ENCODE data around the gene SUCLA2.
"Not testable (repeated sequence)": the region's sequence is repeated elsewhere in the genome, so short reads cannot be mapped to it uniquely, and the experiment has no call there.

Gene SUCLA2

DNA sequence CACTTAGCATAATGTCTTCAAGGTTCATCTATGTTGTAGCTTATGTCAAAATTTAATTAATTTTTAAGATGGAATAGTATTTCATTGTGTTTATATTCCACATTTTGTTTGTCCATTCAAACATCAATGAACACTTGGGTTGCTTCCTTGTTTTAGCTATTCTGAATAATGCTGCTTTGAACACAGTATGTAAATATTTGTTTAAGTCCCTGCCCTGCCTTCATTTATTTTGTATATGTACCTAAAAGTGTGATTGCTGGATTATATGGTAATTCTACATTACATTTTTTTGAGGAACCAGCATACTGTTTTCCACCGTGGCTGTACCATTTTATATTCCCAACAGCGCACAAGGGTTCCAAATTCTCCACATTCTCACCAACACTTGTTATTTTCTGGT lies 17.6 kb upstream of the SUCLA2 start:
- Histone ChIP-seq H3K4me3 (ENCODE audit: low read length) (no peak overlapping the region), H3K4me1 (ENCODE audit: insufficient read depth, low read length) (no peaks in the 10 kb centered on the region), H3K36me3 (ENCODE audit: insufficient read depth, low read depth, low read length) (no peaks in the 10 kb centered on the region), H3K27me3 (ENCODE audit: insufficient read depth, low read length) (no peaks in the 10 kb centered on the region), H3K27ac (ENCODE audit: low read length) (no peak overlapping the region), H3K9ac (ENCODE audit: low read depth, low read length) (no peak overlapping the region), H3K9me3 (ENCODE audit: insufficient read depth, low read depth, low read length) (no peaks in the 10 kb centered on the region)

DNA sequence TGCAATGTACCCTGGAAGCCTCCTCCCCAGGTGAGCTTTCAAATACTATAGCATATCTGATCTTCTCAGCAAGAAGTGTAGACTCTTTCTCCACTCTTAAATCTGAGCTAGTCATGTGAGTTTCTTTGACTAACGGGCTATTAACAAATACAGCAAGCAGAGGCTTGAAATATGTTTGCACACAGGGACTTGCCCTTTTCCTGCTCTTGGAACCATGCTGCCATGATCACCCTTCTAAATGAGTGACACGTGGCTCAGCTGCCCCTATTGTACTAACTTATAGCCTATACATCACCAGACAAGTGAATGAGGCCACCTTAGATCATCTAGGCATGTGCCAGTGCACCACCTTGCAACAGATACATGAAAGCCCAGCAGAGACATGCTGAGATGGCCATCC lies 13.3 kb upstream of the SUCLA2 start:
- Histone ChIP-seq H3K9me3 (ENCODE audit: insufficient read depth, low read depth, low read length) (no peaks in the 10 kb centered on the region), H3K36me3 (ENCODE audit: insufficient read depth, low read depth, low read length) (no peaks in the 10 kb centered on the region), H3K27me3 (ENCODE audit: insufficient read depth, low read length) (no peaks in the 10 kb centered on the region), H3K9ac (ENCODE audit: low read depth, low read length) (no peak overlapping the region), H3K4me3 (ENCODE audit: low read length) (no peak overlapping the region), H3K27ac (ENCODE audit: low read length) (no peak overlapping the region), H3K4me1 (ENCODE audit: insufficient read depth, low read length) (no peaks in the 10 kb centered on the region)

DNA sequence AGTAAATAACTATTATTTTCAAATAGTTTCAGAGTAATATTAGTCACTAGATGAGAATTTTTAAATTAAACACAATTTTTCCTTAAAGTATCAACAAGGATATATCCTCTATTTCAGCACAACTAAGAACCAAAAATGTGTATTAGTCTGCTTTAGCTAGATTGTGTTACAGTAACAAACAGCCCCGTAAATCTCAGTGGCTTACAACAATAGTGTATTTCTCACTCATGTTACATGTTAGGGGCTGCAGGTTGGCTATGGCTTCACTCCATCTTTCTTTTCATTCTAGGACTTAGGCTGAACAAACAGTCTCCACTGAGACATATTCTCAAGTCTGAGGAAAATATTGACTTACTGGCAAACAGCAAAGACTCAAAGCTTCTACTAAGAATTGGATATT lies 11.6 kb upstream of the SUCLA2 start:
- Histone ChIP-seq H3K9ac (ENCODE audit: low read depth, low read length) (no peak overlapping the region), H3K27me3 (ENCODE audit: insufficient read depth, low read length) (no peaks in the 10 kb centered on the region), H3K4me3 (ENCODE audit: low read length) (no peak overlapping the region), H3K27ac (ENCODE audit: low read length) (no peak overlapping the region), H3K9me3 (ENCODE audit: insufficient read depth, low read depth, low read length) (no peaks in the 10 kb centered on the region), H3K4me1 (ENCODE audit: insufficient read depth, low read length) (no peaks in the 10 kb centered on the region), H3K36me3 (ENCODE audit: insufficient read depth, low read depth, low read length) (no peaks in the 10 kb centered on the region)

- Histone ChIP-seq H3K9me3 (ENCODE audit: insufficient read depth, low read depth, low read length) (no peaks in the 10 kb centered on the region), H3K27ac (ENCODE audit: low read length) (no peak overlapping the region), H3K4me1 (ENCODE audit: insufficient read depth, low read length) (no peaks in the 10 kb centered on the region), H3K4me3 (ENCODE audit: low read length) (no peak overlapping the region), H3K36me3 (ENCODE audit: insufficient read depth, low read depth, low read length) (no peaks in the 10 kb centered on the region), H3K27me3 (ENCODE audit: insufficient read depth, low read length) (no peaks in the 10 kb centered on the region), H3K9ac (ENCODE audit: low read depth, low read length) (no peak overlapping the region)
Measured at GRCh38 chr13:48010698-48011097, 9.6 kb upstream of the SUCLA2 start.

DNA sequence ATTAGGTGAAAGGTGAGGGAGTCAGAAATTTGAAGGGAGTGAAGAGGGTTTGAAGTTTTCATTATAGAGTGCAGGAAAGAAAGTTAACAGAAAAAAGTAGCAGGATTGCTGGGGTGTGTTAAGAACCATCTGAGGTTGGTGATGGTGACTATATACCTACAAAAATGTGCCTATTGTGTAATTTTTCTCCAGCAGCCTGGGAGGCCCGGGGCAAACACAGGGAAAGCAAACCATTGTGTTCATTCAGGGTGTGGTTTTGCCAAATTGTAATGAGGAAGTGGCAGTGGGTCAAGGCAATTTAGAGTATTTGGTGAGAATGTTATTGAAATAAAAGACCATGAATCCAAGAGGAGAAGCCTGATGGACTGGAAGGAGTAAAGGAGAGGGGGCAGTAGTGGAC lies 8.2 kb upstream of the SUCLA2 start:
- H3K27me3 ChIP-seq (ENCODE audit: insufficient read depth, low read length), result no peaks in the 10 kb centered on the region
- H3K27ac ChIP-seq (ENCODE audit: low read length), result no peak overlapping the region
- H3K36me3 ChIP-seq (ENCODE audit: insufficient read depth, low read depth, low read length), result no peaks in the 10 kb centered on the region
- peaks cover 2% of the 10 kb centered on the region; the same call in 1 of the 2 replicates for H3K4me1 ChIP-seq (ENCODE audit: insufficient read depth, low read length)
- no peaks in the 10 kb centered on the region for H3K9me3 ChIP-seq (ENCODE audit: insufficient read depth, low read depth, low read length)
- H3K9ac ChIP-seq (ENCODE audit: low read depth, low read length), result no peak overlapping the region
- H3K4me3 ChIP-seq (ENCODE audit: low read length), result no peak overlapping the region

DNA sequence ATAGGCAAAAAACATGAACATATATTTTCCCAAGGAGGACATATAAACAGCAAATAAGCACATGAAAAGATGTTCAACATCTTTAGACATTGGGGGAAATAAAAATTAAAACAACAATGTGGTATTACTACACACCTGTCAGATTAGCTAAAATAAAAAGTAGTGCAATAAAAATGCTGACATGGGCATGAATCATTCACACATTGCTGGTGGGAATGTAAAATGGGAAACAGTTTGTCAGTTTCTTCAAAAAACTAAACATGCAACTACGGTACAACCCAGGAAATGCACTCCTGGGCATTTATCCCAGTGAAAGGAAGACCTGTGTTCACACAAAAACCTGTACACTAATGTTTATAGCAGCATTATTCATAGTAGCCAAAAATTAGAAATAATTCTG lies 5.3 kb upstream of the SUCLA2 start:
- H3K27me3 ChIP-seq (ENCODE audit: insufficient read depth, low read length), result no peaks in the 10 kb centered on the region
- no peak overlapping the region for H3K9ac ChIP-seq (ENCODE audit: low read depth, low read length)
- no peak overlapping the region for H3K27ac ChIP-seq (ENCODE audit: low read length)
- H3K4me1 ChIP-seq (ENCODE audit: insufficient read depth, low read length), result peaks cover 7% of the 10 kb centered on the region
- no peaks in the 10 kb centered on the region for H3K36me3 ChIP-seq (ENCODE audit: insufficient read depth, low read depth, low read length)
- no peak overlapping the region for H3K4me3 ChIP-seq (ENCODE audit: low read length)
- no peaks in the 10 kb centered on the region for H3K9me3 ChIP-seq (ENCODE audit: insufficient read depth, low read depth, low read length)

GRCh38 chr13:48004201-48004600 lies 3.1 kb upstream of the SUCLA2 start:
- peak overlapping the region; percentile 49 for H3K27ac ChIP-seq (ENCODE audit: low read length)
- H3K27me3 ChIP-seq (ENCODE audit: insufficient read depth, low read length), result no peaks in the 10 kb centered on the region
- no peaks in the 10 kb centered on the region for H3K9me3 ChIP-seq (ENCODE audit: insufficient read depth, low read depth, low read length)
- peaks cover 7% of the 10 kb centered on the region for H3K4me1 ChIP-seq (ENCODE audit: insufficient read depth, low read length)
- no peaks in the 10 kb centered on the region for H3K36me3 ChIP-seq (ENCODE audit: insufficient read depth, low read depth, low read length)
- H3K4me3 ChIP-seq (ENCODE audit: low read length), result no peak overlapping the region
- H3K9ac ChIP-seq (ENCODE audit: low read depth, low read length), result peak overlapping the region; percentile 10; the same call in 1 of the 2 replicates

GRCh38 chr13:48001999-48002398 lies 926 bp upstream of the SUCLA2 start:
- not testable (repeated sequence) for H3K4me1 ChIP-seq (ENCODE audit: insufficient read depth, low read length); H3K27me3 ChIP-seq (ENCODE audit: insufficient read depth, low read length); H3K36me3 ChIP-seq (ENCODE audit: insufficient read depth, low read depth, low read length); H3K27ac ChIP-seq (ENCODE audit: low read length); H3K9me3 ChIP-seq (ENCODE audit: insufficient read depth, low read depth, low read length)
- peak overlapping the region; percentile 67; the same call in 1 of the 2 replicates for H3K9ac ChIP-seq (ENCODE audit: low read depth, low read length)
- H3K4me3 ChIP-seq (ENCODE audit: low read length), result peak overlapping the region; percentile 89

DNA sequence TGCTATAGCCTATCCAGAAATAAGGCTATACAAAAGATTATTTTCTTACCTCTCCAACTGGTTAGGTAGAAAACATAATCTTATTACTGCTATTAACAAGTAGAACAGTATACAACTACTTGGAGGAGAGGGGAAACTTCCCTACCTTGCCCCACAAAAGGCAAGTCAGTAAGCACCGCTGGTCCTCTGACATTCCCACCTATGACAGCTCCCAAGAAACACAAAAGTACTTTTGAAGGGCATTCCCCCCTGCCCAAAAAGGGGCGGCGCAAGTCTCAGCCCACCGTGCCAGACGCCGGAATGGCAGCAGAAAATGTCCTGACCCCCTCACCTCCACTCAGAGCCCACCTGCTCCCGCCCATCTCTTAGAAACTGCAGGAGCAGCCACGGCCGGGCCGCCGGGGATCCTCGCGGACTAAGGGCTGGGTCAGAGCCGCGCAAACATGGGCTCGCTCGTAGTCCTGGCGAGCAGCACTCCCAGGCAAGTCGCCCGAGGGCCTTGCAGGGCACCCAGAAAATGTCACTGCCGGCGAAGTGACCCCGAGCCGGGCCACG lies 437 bp downstream of the SUCLA2 start:
- H3K27me3 ChIP-seq (ENCODE audit: insufficient read depth, low read length), result no peaks in the 10 kb centered on the region
- peak overlapping the region; percentile 40 for H3K27ac ChIP-seq (ENCODE audit: low read length)
- H3K36me3 ChIP-seq (ENCODE audit: insufficient read depth, low read depth, low read length), result peaks cover 11% of the 10 kb centered on the region; the same call in 1 of the 2 replicates
- no peaks in the 10 kb centered on the region for H3K9me3 ChIP-seq (ENCODE audit: insufficient read depth, low read depth, low read length)
- H3K4me1 ChIP-seq (ENCODE audit: insufficient read depth, low read length), result peaks cover 7% of the 10 kb centered on the region
- H3K4me3 ChIP-seq (ENCODE audit: low read length), result peak overlapping the region; percentile 89
- peak overlapping the region; percentile 92 for H3K9ac ChIP-seq (ENCODE audit: low read depth, low read length)

DNA sequence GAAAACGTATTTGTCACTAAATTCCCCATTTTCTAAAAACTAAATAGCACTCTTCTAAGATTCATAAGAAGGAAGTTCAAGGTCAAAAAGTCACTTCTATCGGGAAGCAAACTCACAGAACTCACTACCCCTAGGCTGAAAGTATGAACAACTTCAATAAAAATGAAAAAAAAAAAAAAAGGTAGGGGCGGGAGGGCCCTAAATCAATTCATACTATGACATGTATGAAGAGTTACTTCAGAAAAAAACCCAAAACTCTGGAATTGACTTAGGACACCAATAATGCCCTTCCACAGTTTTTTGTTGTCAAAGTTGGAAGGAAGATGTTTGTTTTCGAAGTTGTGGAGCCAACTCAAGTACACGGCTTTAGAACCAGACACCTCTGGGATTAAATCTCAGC lies 1.1 kb downstream of the SUCLA2 start:
- Histone ChIP-seq H3K36me3 (ENCODE audit: insufficient read depth, low read depth, low read length) (peaks cover 17% of the 10 kb centered on the region; the same call in 1 of the 2 replicates), H3K27me3 (ENCODE audit: insufficient read depth, low read length) (no peaks in the 10 kb centered on the region), H3K4me1 (ENCODE audit: insufficient read depth, low read length) (peaks cover 7% of the 10 kb centered on the region), H3K9ac (ENCODE audit: low read depth, low read length) (peak overlapping the region; percentile 92; the same call in 1 of the 2 replicates), H3K4me3 (ENCODE audit: low read length) (peak overlapping the region; percentile 89), H3K27ac (ENCODE audit: low read length) (no peak overlapping the region), H3K9me3 (ENCODE audit: insufficient read depth, low read depth, low read length) (no peaks in the 10 kb centered on the region)

DNA sequence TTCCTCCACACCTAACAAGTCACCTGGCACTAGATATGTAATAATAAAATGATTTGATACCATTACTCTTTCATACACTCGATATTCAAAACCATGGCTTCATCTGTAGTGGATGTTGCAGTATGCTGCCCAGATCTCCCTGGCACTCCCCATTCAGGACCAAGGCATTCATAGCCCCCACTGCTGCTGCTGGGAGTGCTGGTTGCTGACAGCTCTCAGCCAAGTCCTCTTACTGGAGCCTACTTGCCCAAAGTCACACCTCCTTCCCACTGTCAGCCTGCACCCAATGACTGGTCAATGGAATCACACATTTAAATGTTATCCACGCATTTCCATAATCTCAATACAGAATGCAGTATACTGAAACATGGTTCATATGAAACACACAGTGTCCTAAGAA lies 3.7 kb downstream of the SUCLA2 start:
- Histone ChIP-seq H3K4me1 (ENCODE audit: insufficient read depth, low read length) (no peaks in the 10 kb centered on the region), H3K4me3 (ENCODE audit: low read length) (no peak overlapping the region)

GRCh38 chr13:47991859-47992258 lies 9.2 kb downstream of the SUCLA2 start:
- H3K36me3 ChIP-seq (ENCODE audit: insufficient read depth, low read depth, low read length), result peaks cover 84% of the 10 kb centered on the region
- H3K4me3 ChIP-seq (ENCODE audit: low read length), result no peak overlapping the region
- no peaks in the 10 kb centered on the region for H3K27me3 ChIP-seq (ENCODE audit: insufficient read depth, low read length)
- H3K4me1 ChIP-seq (ENCODE audit: insufficient read depth, low read length), result no peaks in the 10 kb centered on the region
- H3K9me3 ChIP-seq (ENCODE audit: insufficient read depth, low read depth, low read length), result no peaks in the 10 kb centered on the region
- no peak overlapping the region for H3K27ac ChIP-seq (ENCODE audit: low read length)
- H3K9ac ChIP-seq (ENCODE audit: low read depth, low read length), result no peak overlapping the region

More for the DNA sequence above, 3.7 kb downstream of the SUCLA2 start:
- H3K36me3 ChIP-seq (ENCODE audit: insufficient read depth, low read depth, low read length), result peaks cover 37% of the 10 kb centered on the region
- no peak overlapping the region for H3K27ac ChIP-seq (ENCODE audit: low read length)
- no peak overlapping the region for H3K9ac ChIP-seq (ENCODE audit: low read depth, low read length)
- no peaks in the 10 kb centered on the region for H3K27me3 ChIP-seq (ENCODE audit: insufficient read depth, low read length)
- no peaks in the 10 kb centered on the region for H3K9me3 ChIP-seq (ENCODE audit: insufficient read depth, low read depth, low read length)
